IMR-90 (cell line): ENCODE results near the gene PLA2G2F. TPM values are rescaled to one million over a fixed set of nuclear protein-coding genes. Genes with fewer than 3 reads are reported as not detected.

Experiments used
- ATAC-seq: fragments of 200-7000 bp; cut with Tn5 transposase; 2 replicates; pipeline ENCODE4 v1.9.1; 2020; ENCODE audit warnings: low read depth, mild to moderate bottlenecking, moderate library complexity
- BruUV-seq: library from RNA; stranded (reverse); fragments of 400-500 nt; replicated peaks from 2 replicates; lab custom pipeline; 2021; lab: Mats Ljungman, UMichigan
- CTCF ChIA-PET: fragments of 300-600 bp; formaldehyde crosslinking; extraction: SDS; loops from one replicate; lab custom pipeline; 2021; ENCODE audit warnings: antibody characterized with exemption; lab: Yijun Ruan, JAX
- POLR2A ChIA-PET: fragments of 300-600 bp; sonication (Branson Sonifier 250); formaldehyde crosslinking; loops from one replicate; lab custom pipeline; 2022; ENCODE audit warnings: antibody characterized with exemption; ENCODE audit not compliant: unreplicated experiment; lab: Charles Lee
- DNase-seq: peaks from one replicate; pipeline ENCODE4 v3.0.0; 2013
- H2AFZ ChIP-seq: replicated peaks from 2 replicates; pipeline ENCODE3; 2013; ENCODE audit warnings: low read length, mild to moderate bottlenecking; ENCODE audit not compliant: poor library complexity
- H2AK5ac ChIP-seq: 2 replicates; pipeline ENCODE4 v1.6.1; 2013; ENCODE audit warnings: low read depth, low read length, inconsistent platforms
- H2AK9ac ChIP-seq: replicated peaks from 2 replicates; pipeline ENCODE3; 2013; ENCODE audit warnings: mild to moderate bottlenecking, low read depth, low read length, moderate library complexity; ENCODE audit not compliant: poor library complexity
- H2BK120ac ChIP-seq: 2 replicates; pipeline ENCODE4 v1.6.1; 2013; ENCODE audit warnings: low read depth, low read length, inconsistent platforms
- H2BK15ac ChIP-seq: 3 replicates; pipeline ENCODE4 v1.6.1; 2013; ENCODE audit warnings: low read depth, low read length, inconsistent platforms
- H2BK20ac ChIP-seq: 2 replicates; pipeline ENCODE4 v1.6.1; 2013; ENCODE audit warnings: low read depth, mild to moderate bottlenecking, inconsistent platforms, low read length, moderate library complexity
- H2BK5ac ChIP-seq: 2 replicates; pipeline ENCODE4 v1.6.1; 2013; ENCODE audit warnings: mild to moderate bottlenecking, low read depth, low read length, inconsistent platforms; ENCODE audit not compliant: poor library complexity, severe bottlenecking
- H3K14ac ChIP-seq: replicated peaks from 2 replicates; pipeline ENCODE4 v1.6.1; 2013; ENCODE audit warnings: low read depth, low read length, inconsistent platforms
- H3K18ac ChIP-seq: 2 replicates; pipeline ENCODE4 v1.6.1; 2013; ENCODE audit warnings: low read depth, low read length, control low read depth
- H3K23ac ChIP-seq: 2 replicates; pipeline ENCODE4 v1.6.1; 2013; ENCODE audit warnings: low read depth, low read length, inconsistent platforms
- H3K27ac ChIP-seq: 2 replicates; pipeline ENCODE4 v1.5.1; 2013; ENCODE audit warnings: mild to moderate bottlenecking, control low read depth, low read length; ENCODE audit not compliant: insufficient read depth
- H3K27me3 ChIP-seq: 2 replicates; pipeline ENCODE4 v1.6.1; 2013; ENCODE audit warnings: low read length; ENCODE audit not compliant: control insufficient read depth, insufficient read depth
- H3K36me3 ChIP-seq: 2 replicates; pipeline ENCODE4 v1.6.1; 2013; ENCODE audit warnings: low read length, mixed read lengths; ENCODE audit not compliant: control insufficient read depth, insufficient read depth
- H3K4ac ChIP-seq: 2 replicates; pipeline ENCODE4 v1.6.1; 2013; ENCODE audit warnings: low read depth, low read length, inconsistent platforms
- H3K4me1 ChIP-seq: 2 replicates; pipeline ENCODE4 v1.6.1; 2013; ENCODE audit warnings: low read length, mixed read lengths; ENCODE audit not compliant: control insufficient read depth, insufficient read depth
- H3K4me2 ChIP-seq: 2 replicates; pipeline ENCODE4 v1.6.1; 2013; ENCODE audit warnings: low read depth, mild to moderate bottlenecking, control low read depth, low read length, moderate library complexity
- H3K4me3 ChIP-seq: 2 replicates; pipeline ENCODE4 v1.5.1; 2013; ENCODE audit warnings: low read depth, mild to moderate bottlenecking, control low read depth, low read length, moderate library complexity; ENCODE audit not compliant: insufficient read depth
- H3K56ac ChIP-seq: 2 replicates; pipeline ENCODE4 v1.6.1; 2013; ENCODE audit warnings: low read length, inconsistent platforms; ENCODE audit not compliant: insufficient read depth; ENCODE audit errors: extremely low read depth
- H3K79me1 ChIP-seq, 2 experiments: 2 replicates each; pipeline ENCODE4 v1.6.1; 2013; ENCODE audit warnings: low read length in 2 of 2, inconsistent platforms in 1 of 2, low read depth in 1 of 2
- H3K9ac ChIP-seq: 2 replicates; pipeline ENCODE4 v1.6.1; 2013; ENCODE audit warnings: low read depth, low read length, control low read depth
- H3K9me1 ChIP-seq: 2 replicates; pipeline ENCODE4 v1.6.1; 2013; ENCODE audit warnings: low read length, inconsistent platforms; ENCODE audit not compliant: insufficient read depth
- H3K9me3 ChIP-seq: 2 replicates; pipeline ENCODE4 v1.6.1; 2013; ENCODE audit warnings: low read length; ENCODE audit not compliant: control insufficient read depth, insufficient read depth
- H4K20me1 ChIP-seq: 2 replicates; pipeline ENCODE4 v1.6.1; 2013; ENCODE audit warnings: low read length, inconsistent platforms; ENCODE audit not compliant: insufficient read depth
- H4K5ac ChIP-seq: 2 replicates; pipeline ENCODE4 v1.6.1; 2013; ENCODE audit warnings: mild to moderate bottlenecking, low read depth, low read length, control low read depth
- H4K8ac ChIP-seq, 2 experiments: 2 replicates each; pipeline ENCODE4 v1.6.1; 2013; ENCODE audit warnings: low read depth in 2 of 2, low read length in 2 of 2, control low read depth in 1 of 2, inconsistent platforms in 1 of 2
- H4K91ac ChIP-seq: 2 replicates; pipeline ENCODE4 v1.6.1; 2013; ENCODE audit warnings: low read depth, low read length, inconsistent platforms; ENCODE audit not compliant: insufficient read depth
- BHLHE40 ChIP-seq: fragments of 150-350 bp; IDR thresholded peaks from 2 replicates; pipeline ENCODE4 v1.6.1; 2016; ENCODE audit warnings: mild to moderate bottlenecking, low read depth, low read length
- CEBPB ChIP-seq: IDR thresholded peaks from 2 replicates; pipeline ENCODE4 v1.6.1; 2012; ENCODE audit warnings: low read depth, low read length, improper control_type of control experiment
- CHD1 ChIP-seq: IDR thresholded peaks from 2 replicates; pipeline ENCODE4 v1.6.1; 2012; ENCODE audit warnings: low read depth, low read length, improper control_type of control experiment
- CTCF ChIP-seq: conservative IDR thresholded peaks from 2 replicates; pipeline ENCODE4 v1.5.1; 2012; ENCODE audit warnings: mild to moderate bottlenecking, low read depth, low read length, improper control_type of control experiment
- ELK1 ChIP-seq: fragments of 150-350 bp; IDR thresholded peaks from 2 replicates; pipeline ENCODE4 v1.6.1; 2016; ENCODE audit warnings: low read depth, mild to moderate bottlenecking, low read length, moderate library complexity, borderline replicate concordance
- FOS ChIP-seq: fragments of 150-350 bp; IDR thresholded peaks from 2 replicates; pipeline ENCODE4 v1.6.1; 2016; ENCODE audit warnings: low read depth, low read length
- MAFK ChIP-seq: IDR thresholded peaks from 2 replicates; pipeline ENCODE4 v1.6.1; 2012; ENCODE audit warnings: low read depth, low read length, improper control_type of control experiment
- MXI1 ChIP-seq: IDR thresholded peaks from 2 replicates; pipeline ENCODE4 v1.6.1; 2012; ENCODE audit warnings: low read depth, mild to moderate bottlenecking, low read length, moderate library complexity, borderline replicate concordance
- NFE2L2 ChIP-seq: fragments of 150-350 bp; IDR thresholded peaks from 2 replicates; pipeline ENCODE4 v1.6.1; 2016; ENCODE audit warnings: low read depth, mild to moderate bottlenecking, low read length
- RAD21 ChIP-seq: IDR thresholded peaks from 2 replicates; pipeline ENCODE4 v1.6.1; 2012; ENCODE audit warnings: low read length, improper control_type of control experiment
- RCOR1 ChIP-seq: IDR thresholded peaks from 2 replicates; pipeline ENCODE4 v1.6.1; 2012; ENCODE audit warnings: mild to moderate bottlenecking, low read length, improper control_type of control experiment; ENCODE audit not compliant: insufficient replicate concordance
- RFX5 ChIP-seq: IDR thresholded peaks from 2 replicates; pipeline ENCODE4 v1.8.0; 2012; ENCODE audit warnings: low read depth, mild to moderate bottlenecking, low read length, moderate library complexity
- SMC3 ChIP-seq: fragments of 150-350 bp; IDR thresholded peaks from 2 replicates; pipeline ENCODE4 v1.6.1; 2016; ENCODE audit warnings: low read depth, mild to moderate bottlenecking, antibody characterized with exemption, low read length, moderate library complexity
- WGBS, 2 experiments: methylation state at CpG; one replicate each; pipeline versions ENCODE4 v1.1.5 to v1.1.7; 2013; ENCODE audit warnings: missing lambda C conversion rate in 2 of 2; ENCODE audit not compliant: insufficient read length in 1 of 2; ENCODE audit errors: extremely low coverage in 2 of 2; 5-methylcytosine and 5-hydroxymethylcytosine counted together
- dilution Hi-C: fragments of 300-500 bp; cut with HindIII; formaldehyde crosslinking; loops from one replicate; pipeline ENCODE4 v1.14.3; 2018; ENCODE audit warnings: low sequenced_read_pairs; ENCODE audit not compliant: unreplicated experiment
- in situ Hi-C: fragments of 300-500 bp; cut with MboI; formaldehyde crosslinking; loops from 3 replicates; pipeline ENCODE4 v1.14.3; 2019; ENCODE audit warnings: low sequenced_read_pairs, inconsistent platforms, mixed read lengths
- intact Hi-C: fragments of 100-400 bp; cut with micrococcal nuclease; formaldehyde crosslinking; loops from 2 replicates; pipeline ENCODE4 v1.10.0; 2022
- polyA plus RNA-seq, 3 experiments: library from polyadenylated mRNA; depleted of rRNA; stranded (reverse); fragments of >200 nt; gene quantifications; 2 replicates each; pipeline ENCODE4 v1.2.3, GENCODE V29; 2012; ENCODE audit warnings: low replicate concordance in 1 of 3
- total RNA-seq: library from RNA; depleted of rRNA; stranded (reverse); fragments of >200 nt; gene quantifications from 2 replicates; pipeline ENCODE4 v1.2.3, GENCODE V29; 2012
- TF ChIP-seq, protein P1 (sequence below): fragments of 150-350 bp; IDR thresholded peaks from 2 replicates; pipeline ENCODE4 v1.6.1; 2017; ENCODE audit warnings: mild to moderate bottlenecking, antibody characterized with exemption, low read length, low read depth

PLA2G2F gene
- total and polyA plus RNA-seq, 2 of the 4 experiments (the other 2 are of a cell fraction): not detected

- no peak within 1 kb of the TSS; the same call in 1 of the 2 replicates for H3K4me2 ChIP-seq
- H3K79me1 ChIP-seq: no peaks in the 10 kb centered on the region
- H3K9me3 ChIP-seq: no peaks in the 10 kb centered on the region
- H3K27me3 ChIP-seq: peaks cover 62% of the 10 kb centered on the region
- H2AK5ac ChIP-seq: no peak within 1 kb of the TSS
- WGBS, 2 experiments: 4% methylated on average over 4 of the region's 52 CpGs; no CpG with 5 or more reads in 1 of the 2 experiments
- no peaks in the 10 kb centered on the region for H3K4me1 ChIP-seq
- no peak within 1 kb of the TSS for H3K4me3 ChIP-seq
- ATAC-seq (no peak), DNase-seq (no peak)
- no peak within 1 kb of the TSS for H2BK20ac ChIP-seq
- no peak within 1 kb of the TSS for H2AK9ac ChIP-seq
- H2BK15ac ChIP-seq: no peak within 1 kb of the TSS
- H3K27ac ChIP-seq: no peak within 1 kb of the TSS
- intact Hi-C loops: no loop called here
- H3K9me1 ChIP-seq: no peaks in the 10 kb centered on the region
- no peak within 1 kb of the TSS for H4K8ac ChIP-seq
- no peaks in the 10 kb centered on the region for H3K36me3 ChIP-seq
- dilution Hi-C loops: no loop called here
- ChIA-PET POLR2A (no interaction called here), CTCF (no interaction called here)
- in situ Hi-C loops: no loop called here
- H4K20me1 ChIP-seq: no peaks in the 10 kb centered on the region
- H3K4ac ChIP-seq: no peak within 1 kb of the TSS
- no peak within 1 kb of the TSS for H3K56ac ChIP-seq
- no peak within 1 kb of the TSS for H3K23ac ChIP-seq
- no TSS peak for BruUV-seq
- H4K91ac ChIP-seq: no peak within 1 kb of the TSS
- H3K18ac ChIP-seq: no peak within 1 kb of the TSS
- no peak within 1 kb of the TSS for H4K5ac ChIP-seq
- no peak within 1 kb of the TSS for H2AFZ ChIP-seq
- no peak within 1 kb of the TSS for H2BK5ac ChIP-seq
- H3K14ac ChIP-seq: no peak within 1 kb of the TSS
- no peak within 1 kb of the TSS for H3K9ac ChIP-seq
- H2BK120ac ChIP-seq: no peak within 1 kb of the TSS
- TF ChIP-seq ELK1: no peak
- TF ChIP-seq RAD21: no peak
- TF ChIP-seq RCOR1: no peak
- TF ChIP-seq CHD1: no peak
- TF ChIP-seq, protein P1, sequence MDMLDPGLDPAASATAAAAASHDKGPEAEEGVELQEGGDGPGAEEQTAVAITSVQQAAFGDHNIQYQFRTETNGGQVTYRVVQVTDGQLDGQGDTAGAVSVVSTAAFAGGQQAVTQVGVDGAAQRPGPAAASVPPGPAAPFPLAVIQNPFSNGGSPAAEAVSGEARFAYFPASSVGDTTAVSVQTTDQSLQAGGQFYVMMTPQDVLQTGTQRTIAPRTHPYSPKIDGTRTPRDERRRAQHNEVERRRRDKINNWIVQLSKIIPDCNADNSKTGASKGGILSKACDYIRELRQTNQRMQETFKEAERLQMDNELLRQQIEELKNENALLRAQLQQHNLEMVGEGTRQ: no peak
- no peak for TF ChIP-seq RFX5
- TF ChIP-seq FOS: no peak
- TF ChIP-seq CEBPB: no peak
- no peak for TF ChIP-seq MAFK
- TF ChIP-seq SMC3: no peak
- TF ChIP-seq NFE2L2: no peak
- no peak for TF ChIP-seq BHLHE40
- no peak for TF ChIP-seq MXI1
- no peak for TF ChIP-seq CTCF
These were observed 47.0 kb downstream of the PLA2G2F start, which contains the start of the genes PLA2G2C and UBXN10 for GRCh38 chr1:20185834-20186782. PLA2G2C (minus strand) TSS chr1:20186518; CDS start chr1:20177363, 9,155 bp downstream. UBXN10 (plus strand) TSS chr1:20186096; CDS start chr1:20190562, 4,466 bp downstream.
